Tibial nerve (tissue), 3 donors: ENCODE data around the gene TLE4.

Experiments used
- CTCF ChIP-seq, 5 experiments: fragments of 200-600 bp in 3 of 5; fragments of 450-650 bp in 2 of 5; sonication (generic) in 3 of 5; IDR thresholded peaks; one replicate each; pipeline ENCODE4 v1.5.1; 2016 to 2019; ENCODE audit warnings: antibody characterized with exemption in 5 of 5, mild to moderate bottlenecking in 3 of 5, moderate library complexity in 2 of 5
- POLR2A ChIP-seq, 2 donors: fragments of 450-650 bp; IDR thresholded peaks; one replicate each; pipeline ENCODE4 v1.6.1; 2017; ENCODE audit warnings: antibody characterized with exemption in 2 of 2, mild to moderate bottlenecking in 2 of 2, moderate library complexity in 2 of 2

- TF ChIP-seq CTCF (IDR thresholded peaks at IDR 0.05) (no peak), POLR2A (IDR thresholded peaks at IDR 0.05) (no peak)
Observed at GRCh38 chr9:79672236-79672635, 100.5 kb downstream of the TLE4 start.
